ENCODE data around the gene SORBS1.

The SORBS1 gene

GRCh38 chr10:95281206-95281605 is 280.0 kb downstream of the SORBS1 start:
- DNase-seq = no peak

- no peak for DNase-seq
These were observed 280.5 kb downstream of the SORBS1 start for GRCh38 chr10:95280637-95281036.

- DNase-seq = no peak
These were observed 281.9 kb downstream of the SORBS1 start for GRCh38 chr10:95279042-95279820.

- DNase-seq = no peak
These were observed 282.8 kb downstream of the SORBS1 start for GRCh38 chr10:95278061-95278988.

- DNase-seq = no peak
These were observed 283.6 kb downstream of the SORBS1 start for GRCh38 chr10:95277614-95278013.

GRCh38 chr10:95277201-95277570 is 284.0 kb downstream of the SORBS1 start:
- no peak for DNase-seq

GRCh38 chr10:95276367-95277200 is 284.6 kb downstream of the SORBS1 start:
- DNase-seq = no peak

GRCh38 chr10:95275726-95276366 is 285.3 kb downstream of the SORBS1 start:
- no peak for DNase-seq

- no peak for DNase-seq
These were observed 287.5 kb downstream of the SORBS1 start for GRCh38 chr10:95273393-95274312.

GRCh38 chr10:95268438-95268837 is 292.7 kb downstream of the SORBS1 start:
- no peak for DNase-seq

- DNase-seq = no peak
These were observed 293.9 kb downstream of the SORBS1 start for GRCh38 chr10:95267251-95267650.

- DNase-seq = no peak
These were observed 294.5 kb downstream of the SORBS1 start for GRCh38 chr10:95266674-95267095.

- DNase-seq = no peak
These were observed 295.6 kb downstream of the SORBS1 start for GRCh38 chr10:95265572-95265971.

- DNase-seq = no peak
These were observed 296.7 kb downstream of the SORBS1 start for GRCh38 chr10:95264227-95265051.

- DNase-seq = no peak
These were observed 297.3 kb downstream of the SORBS1 start for GRCh38 chr10:95263864-95264226.

GRCh38 chr10:95262763-95263518 is 298.2 kb downstream of the SORBS1 start:
- no peak for DNase-seq

- DNase-seq = no peak
These were observed 299.2 kb downstream of the SORBS1 start for GRCh38 chr10:95261926-95262325.

All from right forelimb (tissue), 1 donor.